Fibroblast of pulmonary artery (primary cell): Measurements from ENCODE around the gene VDR.
"Not testable (repeated sequence)": the region's sequence is repeated elsewhere in the genome, so short reads cannot be mapped to it uniquely, and the experiment has no call there.

Experiments used
- DNase-seq: peaks from one replicate; pipeline ENCODE4 v3.0.0-alpha.2; 2010; ENCODE audit warnings: low read depth
- H3K4me3 ChIP-seq: replicated peaks from 2 replicates; pipeline ENCODE4 v1.5.1; 2011; ENCODE audit warnings: low read depth, mild to moderate bottlenecking, control low read depth, low read length, moderate library complexity
- CTCF ChIP-seq: IDR thresholded peaks from 2 replicates; pipeline ENCODE4 v1.5.1; 2011; ENCODE audit warnings: mild to moderate bottlenecking, control low read depth, low read length, inconsistent platforms; ENCODE audit errors: missing control alignments

Gene VDR

GRCh38 chr12:47816403-47817271 is 88.2 kb downstream of the VDR start:
- DNase-seq: peak; percentile 39
- no peak for TF ChIP-seq CTCF
- H3K4me3 ChIP-seq: peak overlapping the region; percentile 92

GRCh38 chr12:47815447-47815846 is 89.3 kb downstream of the VDR start:
- not testable (repeated sequence) for H3K4me3 ChIP-seq, DNase-seq

- TF ChIP-seq CTCF: no peak
- no peak overlapping the region for H3K4me3 ChIP-seq
- DNase-seq: no peak
Observed at GRCh38 chr12:47814539-47815170, 90.1 kb downstream of the VDR start.

- no peak for TF ChIP-seq CTCF
- peak; percentile 29 for DNase-seq
- peak overlapping the region; percentile 32 for H3K4me3 ChIP-seq
Observed at GRCh38 chr12:47813511-47814196, 91.1 kb downstream of the VDR start.

- H3K4me3 ChIP-seq: peak overlapping the region; percentile 32
- TF ChIP-seq CTCF: no peak
- DNase-seq: peak; percentile 83
Observed at GRCh38 chr12:47812797-47813510, 91.8 kb downstream of the VDR start.

- peak overlapping the region; percentile 24 for H3K4me3 ChIP-seq
- DNase-seq: peak; percentile 88
- no peak for TF ChIP-seq CTCF
Observed at GRCh38 chr12:47811581-47812484, 93.0 kb downstream of the VDR start.
